K562 (cell line): ENCODE measurements around the gene JUNB. TPM values are rescaled to one million over a fixed set of nuclear protein-coding genes. Genes with fewer than 3 reads are reported as not detected.

Source experiments
- ATF1 ChIP-seq, 2 experiments: fragments of 450-650 bp in 1 of 2; IDR thresholded peaks; 2 replicates each; pipeline ENCODE4 v1.6.1; 2016; ENCODE audit warnings: missing compliant biosample characterization in 1 of 2, missing genetic modification characterization in 1 of 2
- CEBPB ChIP-seq: fragments of 450-650 bp; IDR thresholded peaks from 2 replicates; pipeline ENCODE4 v1.6.1; 2016; ENCODE audit warnings: missing genetic modification characterization, missing compliant biosample characterization
- CREB1 ChIP-seq, 2 experiments: sonication (generic) in 1 of 2; formaldehyde crosslinking in 1 of 2; IDR thresholded peaks; 2 replicates each; pipeline versions ENCODE4 v1.6.1 to v1.8.0; 2012 to 2022; ENCODE audit warnings: inconsistent platforms in 1 of 2, mild to moderate bottlenecking in 1 of 2, missing genetic modification reagents in 1 of 2, moderate library complexity in 1 of 2
- HDAC1 ChIP-seq, 2 experiments: fragments of 450-650 bp; IDR thresholded peaks; 2 replicates each; pipeline ENCODE4 v1.6.1; 2016 to 2017; ENCODE audit warnings: inconsistent platforms in 1 of 2, mild to moderate bottlenecking in 1 of 2, moderate library complexity in 1 of 2
- MAX ChIP-seq: sonication (generic); formaldehyde crosslinking; IDR thresholded peaks from 2 replicates; pipeline ENCODE4 v1.9.0; 2022; ENCODE audit warnings: mild to moderate bottlenecking, missing genetic modification reagents
- PCBP1 ChIP-seq: fragments of 200-400 bp; formaldehyde crosslinking; IDR thresholded peaks from 2 replicates; pipeline ENCODE4 v1.6.1; 2018; ENCODE audit warnings: mild to moderate bottlenecking, low read depth, low read length; ENCODE audit not compliant: poor library complexity, severe bottlenecking
- polyA plus RNA-seq, 8 experiments: library from polyadenylated mRNA; depleted of rRNA in 4 of 8; stranded (reverse) in 5 of 8; unstranded in 3 of 8; fragments of >200 nt; fragmentation: Nextera tagmentation in 2 of 8; fragmentation: Illumina TruSeq in 1 of 8; extraction: Ambion mirVana in 2 of 8; extraction: Trizol in 1 of 8; gene quantifications; 2 replicates each; pipeline versions ENCODE4 v1.2.1 to v1.2.3, GENCODE V29; 2011 to 2014; ENCODE audit warnings: inconsistent platforms in 1 of 8, missing spikeins in 1 of 8
- total RNA-seq, 7 experiments: library from RNA; depleted of rRNA in 6 of 7; stranded (reverse); fragments of >200 nt in 6 of 7; fragmentation: Illumina TruSeq in 2 of 7; extraction: Trizol in 2 of 7; gene quantifications; 2 replicates each; pipeline versions ENCODE4 v1.2.1 to v1.2.3, GENCODE V29; 2011 to 2021; ENCODE audit warnings: low replicate concordance in 1 of 7

The JUNB gene
- total and polyA plus RNA-seq, 9 of the 15 experiments (the other 6 are each of a cell fraction or from before 2014, with no cell fraction given): 0.23 to 88.1 (median 13.1) TPM

GRCh38 chr19:12838886-12839756, 47.8 kb downstream of the JUNB start (continued):
- TF ChIP-seq ATF1 (CRISPR knock-in tag; IDR thresholded peaks at IDR 0.05) (no peak), ATF1 (tag; IDR thresholded peaks at IDR 0.05) (peak; percentile 58), CEBPB (tag) (0 out of 2 replicates have a peak, but pooled peaks have one; percentile 33), CREB1 (IDR thresholded peaks at IDR 0.05) (0 out of 2 replicates have a peak, but pooled peaks have one; percentile 57), CREB1 (CRISPR knock-in tag; IDR thresholded peaks at IDR 0.05) (peak; percentile 53), HDAC1 (IDR thresholded peaks at IDR 0.05) (0 out of 4 replicates have a peak, but pooled peaks of 1 of the 2 experiments have one; percentile 19), MAX (CRISPR knock-in tag) (peak; percentile 57), PCBP1 (peak; percentile 31)
- TF ChIP-seq, all 486 proteins: peak for 20
